ENCODE measurements around the gene TBC1D5.

DNA sequence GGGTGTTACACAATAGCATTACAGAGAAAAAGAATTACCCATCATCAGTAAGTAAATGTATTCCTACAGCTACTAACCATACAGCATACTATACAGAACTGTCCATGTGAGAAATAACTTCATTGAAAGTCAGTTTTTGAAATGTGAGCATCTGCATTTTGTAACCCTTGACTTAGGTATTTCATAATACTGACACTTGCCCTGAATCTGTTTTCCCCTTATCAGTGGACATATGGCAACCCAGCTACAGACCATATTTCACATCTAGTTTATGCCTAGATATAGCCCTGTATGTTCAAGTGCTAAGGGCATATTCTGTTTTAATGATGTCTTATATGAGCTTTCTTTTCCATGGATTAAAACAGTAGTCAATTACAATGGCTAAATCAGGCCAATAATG is 297.6 kb downstream of the TBC1D5 start:
- TF ChIP-seq TAF1 (IDR thresholded peaks at IDR 0.05; ENCODE audit: borderline replicate concordance, insufficient read depth, low read length) (no peak), POLR2AphosphoS5 (IDR thresholded peaks at IDR 0.05; ENCODE audit: low read depth, low read length) (no peak), REST (IDR thresholded peaks at IDR 0.05; ENCODE audit: insufficient read depth in 1 of 2, low read depth in 2 of 2, low read length in 2 of 2) (no peak), SIN3A (IDR thresholded peaks at IDR 0.05; ENCODE audit: borderline replicate concordance, insufficient read depth, low read length) (no peak)

Data from PFSK-1 (cell line).